ENCODE results near the gene GPR108.
A peak's percentile ranks its signal among the peaks of the same experiment; 100 is the strongest.
"Not testable (repeated sequence)": the region's sequence is repeated elsewhere in the genome, so short reads cannot be mapped to it uniquely, and the experiment has no call there.

The GPR108 gene

DNA sequence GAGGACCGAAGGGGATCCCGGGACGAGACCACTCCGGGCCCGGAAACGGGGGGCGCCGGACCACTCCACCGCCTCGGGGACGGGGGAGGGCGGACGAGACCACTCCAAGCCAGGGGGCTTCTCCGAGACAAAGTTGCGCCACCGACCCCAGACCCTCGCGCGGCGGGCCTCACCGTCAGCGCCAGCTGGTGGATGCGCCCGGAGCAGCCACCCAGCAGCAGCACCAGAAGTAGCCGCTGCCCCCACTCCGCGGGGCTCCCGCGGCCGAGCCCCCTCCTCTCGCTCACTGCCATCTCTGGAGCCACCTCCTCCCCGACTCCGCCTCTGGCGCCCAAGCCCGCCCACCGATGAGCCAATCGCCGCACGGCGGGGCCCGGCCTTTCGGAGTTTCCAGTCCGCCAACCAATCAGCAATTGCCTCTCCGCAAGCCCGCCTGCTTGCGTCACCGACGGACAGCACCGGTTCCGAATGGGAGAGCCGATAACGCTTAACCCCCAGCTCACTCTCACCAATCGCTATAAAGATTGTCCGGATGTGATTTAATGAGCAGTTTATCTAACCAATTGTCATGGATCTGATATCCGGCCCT, at the start of gene GPR108:
Gene GPR108, minus strand, starts transcription at position 297 of the 589 bp plus-strand sequence. Its CDS starts 4 bp downstream, at position 293.
- in situ Hi-C loops (cut with HindIII; ENCODE audit: low sequenced_read_pairs) = no loop called here
- peak within 1 kb of the TSS; percentile 99 for H3K4me3 ChIP-seq (ENCODE audit: low read depth, low read length)
- peak; percentile 100 for DNase-seq (ENCODE audit: low read depth)
- TF ChIP-seq, protein P1, sequence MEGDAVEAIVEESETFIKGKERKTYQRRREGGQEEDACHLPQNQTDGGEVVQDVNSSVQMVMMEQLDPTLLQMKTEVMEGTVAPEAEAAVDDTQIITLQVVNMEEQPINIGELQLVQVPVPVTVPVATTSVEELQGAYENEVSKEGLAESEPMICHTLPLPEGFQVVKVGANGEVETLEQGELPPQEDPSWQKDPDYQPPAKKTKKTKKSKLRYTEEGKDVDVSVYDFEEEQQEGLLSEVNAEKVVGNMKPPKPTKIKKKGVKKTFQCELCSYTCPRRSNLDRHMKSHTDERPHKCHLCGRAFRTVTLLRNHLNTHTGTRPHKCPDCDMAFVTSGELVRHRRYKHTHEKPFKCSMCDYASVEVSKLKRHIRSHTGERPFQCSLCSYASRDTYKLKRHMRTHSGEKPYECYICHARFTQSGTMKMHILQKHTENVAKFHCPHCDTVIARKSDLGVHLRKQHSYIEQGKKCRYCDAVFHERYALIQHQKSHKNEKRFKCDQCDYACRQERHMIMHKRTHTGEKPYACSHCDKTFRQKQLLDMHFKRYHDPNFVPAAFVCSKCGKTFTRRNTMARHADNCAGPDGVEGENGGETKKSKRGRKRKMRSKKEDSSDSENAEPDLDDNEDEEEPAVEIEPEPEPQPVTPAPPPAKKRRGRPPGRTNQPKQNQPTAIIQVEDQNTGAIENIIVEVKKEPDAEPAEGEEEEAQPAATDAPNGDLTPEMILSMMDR (IDR thresholded peaks at IDR 0.05; ENCODE audit: low read depth, low read length, missing control alignments) = no peak

DNA sequence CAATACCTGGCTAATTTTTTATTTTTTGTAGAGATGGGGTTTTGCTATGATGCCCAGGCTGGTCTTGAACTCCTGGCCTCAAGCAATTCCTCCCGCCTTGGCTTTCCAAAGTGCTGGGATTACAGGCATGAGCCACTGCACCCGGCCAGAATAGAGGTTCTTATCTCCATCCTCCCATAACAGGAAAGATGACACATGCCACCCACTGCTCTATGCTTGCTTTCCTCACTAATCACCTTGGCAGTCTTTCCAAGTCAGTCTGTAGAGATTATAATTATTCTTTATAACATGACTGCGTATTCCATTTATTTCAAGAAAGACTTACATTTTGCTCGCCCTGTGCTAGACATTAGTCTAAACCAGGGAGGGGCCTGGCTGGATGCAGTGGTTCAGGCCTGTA, 41.8 kb upstream of the GPR108 start:
- in situ Hi-C loops (cut with HindIII; ENCODE audit: low sequenced_read_pairs) = no loop called here
- no peak for DNase-seq (ENCODE audit: low read depth)
- no peak overlapping the region for H3K4me3 ChIP-seq (ENCODE audit: low read depth, low read length)
- TF ChIP-seq, protein P1 (IDR thresholded peaks at IDR 0.05; ENCODE audit: low read depth, low read length, missing control alignments) = no peak

- no peak overlapping the region for H3K4me3 ChIP-seq (ENCODE audit: low read depth, low read length)
- TF ChIP-seq, protein P1 (IDR thresholded peaks at IDR 0.05; ENCODE audit: low read depth, low read length, missing control alignments) = no peak
- no peak for DNase-seq (ENCODE audit: low read depth)
- in situ Hi-C loops (cut with HindIII; ENCODE audit: low sequenced_read_pairs) = no loop called here
These were observed 41.0 kb upstream of the GPR108 start for GRCh38 chr19:6778386-6778785.

GRCh38 chr19:6777434-6777833, 40.1 kb upstream of the GPR108 start:
- H3K4me3 ChIP-seq (ENCODE audit: low read depth, low read length) = no peak overlapping the region
- TF ChIP-seq, protein P1 (IDR thresholded peaks at IDR 0.05; ENCODE audit: low read depth, low read length, missing control alignments) = no peak
- DNase-seq (ENCODE audit: low read depth) = no peak
- in situ Hi-C loops (cut with HindIII; ENCODE audit: low sequenced_read_pairs) = no loop called here

- no peak overlapping the region for H3K4me3 ChIP-seq (ENCODE audit: low read depth, low read length)
- no peak for DNase-seq (ENCODE audit: low read depth)
- TF ChIP-seq, protein P1 (IDR thresholded peaks at IDR 0.05; ENCODE audit: low read depth, low read length, missing control alignments) = no peak
- in situ Hi-C loops (cut with HindIII; ENCODE audit: low sequenced_read_pairs) = no loop called here
These were observed 39.6 kb upstream of the GPR108 start for GRCh38 chr19:6776999-6777398.

- DNase-seq (ENCODE audit: low read depth); in situ Hi-C loops (cut with HindIII; ENCODE audit: low sequenced_read_pairs); H3K4me3 ChIP-seq (ENCODE audit: low read depth, low read length): not testable (repeated sequence)
These were observed 38.7 kb upstream of the GPR108 start for GRCh38 chr19:6776045-6776444.

DNA sequence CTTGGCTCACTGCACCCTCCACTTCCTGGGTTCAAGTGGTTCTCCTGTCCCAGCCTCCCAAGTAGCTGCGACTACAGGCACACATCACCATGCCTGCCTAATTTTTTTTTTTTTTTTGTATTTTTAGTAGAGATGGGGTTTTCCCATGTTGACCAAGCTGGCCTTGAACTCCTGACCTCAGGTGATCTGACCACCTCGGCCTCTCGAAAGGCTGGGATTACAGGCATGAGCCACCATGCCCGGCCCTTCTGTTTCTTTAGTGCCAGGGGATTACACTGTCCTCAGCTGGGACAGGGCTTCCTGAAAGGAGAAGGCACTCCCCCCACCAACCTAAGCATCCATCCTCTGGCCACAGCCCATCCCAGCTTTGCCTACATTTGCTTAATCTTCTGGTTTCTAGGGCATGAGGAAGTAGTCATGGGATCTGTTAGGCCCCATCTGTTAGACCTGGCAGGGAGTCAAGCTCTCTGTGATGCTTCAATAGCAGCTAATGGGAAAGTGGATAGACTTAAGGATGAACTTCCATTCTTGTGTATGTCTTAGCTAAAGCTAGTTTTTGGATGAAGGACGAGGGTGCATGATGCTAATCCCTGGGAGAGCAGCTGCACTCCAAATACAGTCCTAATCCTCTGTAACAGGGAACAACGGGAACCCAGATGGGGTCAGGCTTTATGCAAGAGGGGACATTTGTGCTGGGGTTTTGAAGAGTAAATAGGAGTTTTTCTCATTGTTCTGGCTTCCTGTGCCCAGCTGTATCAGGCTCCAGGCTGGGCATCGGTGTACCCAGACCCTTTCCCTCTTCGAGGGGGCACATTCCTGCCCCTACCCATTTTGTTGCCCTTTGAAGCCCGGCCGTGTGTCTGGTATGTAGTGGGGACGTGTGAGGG, 37.7 kb upstream of the GPR108 start:
- DNase-seq (ENCODE audit: low read depth) = no peak
- TF ChIP-seq, protein P1 (IDR thresholded peaks at IDR 0.05; ENCODE audit: low read depth, low read length, missing control alignments) = no peak
- in situ Hi-C loops (cut with HindIII; ENCODE audit: low sequenced_read_pairs) = no loop called here
- H3K4me3 ChIP-seq (ENCODE audit: low read depth, low read length) = no peak overlapping the region
